ENCODE results near the gene ITPKA.

Gene ITPKA

GRCh38 chr15:41480396-41481140 is 13.1 kb upstream of the ITPKA start:
- no peaks in the 10 kb centered on the region for H3K4me1 ChIP-seq (ENCODE audit: control insufficient read depth, insufficient read depth, low read length)
- H3K9me3 ChIP-seq (ENCODE audit: control insufficient read depth, insufficient read depth, low read length): no peaks in the 10 kb centered on the region
- H3K27me3 ChIP-seq (ENCODE audit: control insufficient read depth, insufficient read depth, low read length): no peaks in the 10 kb centered on the region
- H3K36me3 ChIP-seq (ENCODE audit: control insufficient read depth, insufficient read depth, low read length): peaks cover 34% of the 10 kb centered on the region
- H3K9ac ChIP-seq (ENCODE audit: low read depth, low read length): no peak overlapping the region
- no peak overlapping the region for H3K4me3 ChIP-seq (ENCODE audit: low read depth, low read length)

- Histone ChIP-seq H3K36me3 (ENCODE audit: control insufficient read depth, insufficient read depth, low read length) (peaks cover 20% of the 10 kb centered on the region), H3K4me3 (ENCODE audit: low read depth, low read length) (no peak overlapping the region)
Observed at GRCh38 chr15:41482110-41482877, 11.4 kb upstream of the ITPKA start.

GRCh38 chr15:41483115-41483514 is 10.6 kb upstream of the ITPKA start:
- Histone ChIP-seq H3K9ac (ENCODE audit: low read depth, low read length) (no peak overlapping the region), H3K36me3 (ENCODE audit: control insufficient read depth, insufficient read depth, low read length) (peaks cover 17% of the 10 kb centered on the region), H3K4me3 (ENCODE audit: low read depth, low read length) (no peak overlapping the region)

More at GRCh38 chr15:41482110-41482877, 11.4 kb upstream of the ITPKA start:
- Histone ChIP-seq H3K9me3 (ENCODE audit: control insufficient read depth, insufficient read depth, low read length) (no peaks in the 10 kb centered on the region), H3K9ac (ENCODE audit: low read depth, low read length) (no peak overlapping the region), H3K4me1 (ENCODE audit: control insufficient read depth, insufficient read depth, low read length) (no peaks in the 10 kb centered on the region), H3K27me3 (ENCODE audit: control insufficient read depth, insufficient read depth, low read length) (no peaks in the 10 kb centered on the region)

GRCh38 chr15:41483519-41483918 is 10.2 kb upstream of the ITPKA start:
- no peak overlapping the region for H3K9ac ChIP-seq (ENCODE audit: low read depth, low read length)
- H3K4me1 ChIP-seq (ENCODE audit: control insufficient read depth, insufficient read depth, low read length): no peaks in the 10 kb centered on the region
- H3K36me3 ChIP-seq (ENCODE audit: control insufficient read depth, insufficient read depth, low read length): peaks cover 13% of the 10 kb centered on the region
- no peak overlapping the region for H3K4me3 ChIP-seq (ENCODE audit: low read depth, low read length)
- no peaks in the 10 kb centered on the region for H3K27me3 ChIP-seq (ENCODE audit: control insufficient read depth, insufficient read depth, low read length)
- H3K9me3 ChIP-seq (ENCODE audit: control insufficient read depth, insufficient read depth, low read length): no peaks in the 10 kb centered on the region

More at GRCh38 chr15:41483115-41483514, 10.6 kb upstream of the ITPKA start:
- Histone ChIP-seq H3K4me1 (ENCODE audit: control insufficient read depth, insufficient read depth, low read length) (no peaks in the 10 kb centered on the region), H3K27me3 (ENCODE audit: control insufficient read depth, insufficient read depth, low read length) (no peaks in the 10 kb centered on the region), H3K9me3 (ENCODE audit: control insufficient read depth, insufficient read depth, low read length) (no peaks in the 10 kb centered on the region)

GRCh38 chr15:41484937-41485625 is 8.6 kb upstream of the ITPKA start:
- Histone ChIP-seq H3K4me1 (ENCODE audit: control insufficient read depth, insufficient read depth, low read length) (no peaks in the 10 kb centered on the region), H3K4me3 (ENCODE audit: low read depth, low read length) (no peak overlapping the region), H3K27me3 (ENCODE audit: control insufficient read depth, insufficient read depth, low read length) (no peaks in the 10 kb centered on the region), H3K9me3 (ENCODE audit: control insufficient read depth, insufficient read depth, low read length) (no peaks in the 10 kb centered on the region), H3K36me3 (ENCODE audit: control insufficient read depth, insufficient read depth, low read length) (peaks cover 3% of the 10 kb centered on the region), H3K9ac (ENCODE audit: low read depth, low read length) (no peak overlapping the region)

- Histone ChIP-seq H3K27me3 (ENCODE audit: control insufficient read depth, insufficient read depth, low read length) (peaks cover 10% of the 10 kb centered on the region), H3K9ac (ENCODE audit: low read depth, low read length) (no peak overlapping the region), H3K36me3 (ENCODE audit: control insufficient read depth, insufficient read depth, low read length) (no peaks in the 10 kb centered on the region), H3K4me1 (ENCODE audit: control insufficient read depth, insufficient read depth, low read length) (no peaks in the 10 kb centered on the region), H3K9me3 (ENCODE audit: control insufficient read depth, insufficient read depth, low read length) (no peaks in the 10 kb centered on the region), H3K4me3 (ENCODE audit: low read depth, low read length) (no peak overlapping the region)
Observed at GRCh38 chr15:41486286-41486685, 7.4 kb upstream of the ITPKA start.

- H3K36me3 ChIP-seq (ENCODE audit: control insufficient read depth, insufficient read depth, low read length): no peaks in the 10 kb centered on the region
- peaks cover under 1% of the 10 kb centered on the region for H3K4me1 ChIP-seq (ENCODE audit: control insufficient read depth, insufficient read depth, low read length)
Observed at GRCh38 chr15:41487381-41487780, 6.3 kb upstream of the ITPKA start.

GRCh38 chr15:41487802-41488201 is 5.9 kb upstream of the ITPKA start:
- Histone ChIP-seq H3K9me3 (ENCODE audit: control insufficient read depth, insufficient read depth, low read length) (no peaks in the 10 kb centered on the region), H3K4me1 (ENCODE audit: control insufficient read depth, insufficient read depth, low read length) (peaks cover 4% of the 10 kb centered on the region), H3K9ac (ENCODE audit: low read depth, low read length) (no peak overlapping the region), H3K27me3 (ENCODE audit: control insufficient read depth, insufficient read depth, low read length) (peaks cover 25% of the 10 kb centered on the region), H3K36me3 (ENCODE audit: control insufficient read depth, insufficient read depth, low read length) (no peaks in the 10 kb centered on the region), H3K4me3 (ENCODE audit: low read depth, low read length) (no peak overlapping the region)

More at GRCh38 chr15:41487381-41487780, 6.3 kb upstream of the ITPKA start:
- Histone ChIP-seq H3K27me3 (ENCODE audit: control insufficient read depth, insufficient read depth, low read length) (peaks cover 21% of the 10 kb centered on the region), H3K9ac (ENCODE audit: low read depth, low read length) (no peak overlapping the region), H3K4me3 (ENCODE audit: low read depth, low read length) (no peak overlapping the region), H3K9me3 (ENCODE audit: control insufficient read depth, insufficient read depth, low read length) (no peaks in the 10 kb centered on the region)

GRCh38 chr15:41489641-41490040 is 4.0 kb upstream of the ITPKA start:
- H3K9ac ChIP-seq (ENCODE audit: low read depth, low read length): no peak overlapping the region
- H3K9me3 ChIP-seq (ENCODE audit: control insufficient read depth, insufficient read depth, low read length): no peaks in the 10 kb centered on the region
- peaks cover 39% of the 10 kb centered on the region for H3K27me3 ChIP-seq (ENCODE audit: control insufficient read depth, insufficient read depth, low read length)
- H3K4me3 ChIP-seq (ENCODE audit: low read depth, low read length): no peak overlapping the region
- peaks cover 4% of the 10 kb centered on the region for H3K4me1 ChIP-seq (ENCODE audit: control insufficient read depth, insufficient read depth, low read length)
- H3K36me3 ChIP-seq (ENCODE audit: control insufficient read depth, insufficient read depth, low read length): no peaks in the 10 kb centered on the region

- peaks cover 46% of the 10 kb centered on the region for H3K27me3 ChIP-seq (ENCODE audit: control insufficient read depth, insufficient read depth, low read length)
- no peaks in the 10 kb centered on the region for H3K36me3 ChIP-seq (ENCODE audit: control insufficient read depth, insufficient read depth, low read length)
- no peak overlapping the region for H3K4me3 ChIP-seq (ENCODE audit: low read depth, low read length)
- no peaks in the 10 kb centered on the region for H3K9me3 ChIP-seq (ENCODE audit: control insufficient read depth, insufficient read depth, low read length)
- peaks cover 4% of the 10 kb centered on the region for H3K4me1 ChIP-seq (ENCODE audit: control insufficient read depth, insufficient read depth, low read length)
- H3K9ac ChIP-seq (ENCODE audit: low read depth, low read length): no peak overlapping the region
Observed at GRCh38 chr15:41490355-41490754, 3.3 kb upstream of the ITPKA start.

- Histone ChIP-seq H3K9ac (ENCODE audit: low read depth, low read length) (no peak overlapping the region), H3K4me1 (ENCODE audit: control insufficient read depth, insufficient read depth, low read length) (peaks cover 4% of the 10 kb centered on the region), H3K36me3 (ENCODE audit: control insufficient read depth, insufficient read depth, low read length) (no peaks in the 10 kb centered on the region), H3K4me3 (ENCODE audit: low read depth, low read length) (no peak overlapping the region), H3K9me3 (ENCODE audit: control insufficient read depth, insufficient read depth, low read length) (no peaks in the 10 kb centered on the region), H3K27me3 (ENCODE audit: control insufficient read depth, insufficient read depth, low read length) (peaks cover 62% of the 10 kb centered on the region)
Observed at GRCh38 chr15:41491889-41492288, 1.8 kb upstream of the ITPKA start.
